GM10847 (cell line): ENCODE measurements around the gene HDAC10.

Source experiments
- POLR2A ChIP-seq: IDR thresholded peaks from 2 replicates; pipeline ENCODE4 v1.6.1; 2011; ENCODE audit not compliant: insufficient read length; ENCODE audit errors: extremely low read depth

Gene HDAC10

GRCh38 chr22:50277761-50278160 lies 26.7 kb upstream of the HDAC10 start:
- no peak for TF ChIP-seq POLR2A

GRCh38 chr22:50276143-50276542 lies 25.1 kb upstream of the HDAC10 start:
- TF ChIP-seq POLR2A = no peak

- TF ChIP-seq POLR2A = no peak
These were observed 24.4 kb upstream of the HDAC10 start for GRCh38 chr22:50275181-50276055.

- TF ChIP-seq POLR2A = no peak
These were observed 23.7 kb upstream of the HDAC10 start for GRCh38 chr22:50274771-50275170.

- TF ChIP-seq POLR2A = no peak
These were observed 23.2 kb upstream of the HDAC10 start for GRCh38 chr22:50274311-50274710.

- no peak for TF ChIP-seq POLR2A
These were observed 21.2 kb upstream of the HDAC10 start for GRCh38 chr22:50272044-50272802.

- TF ChIP-seq POLR2A = no peak
These were observed 20.5 kb upstream of the HDAC10 start for GRCh38 chr22:50271519-50271970.

- TF ChIP-seq POLR2A = no peak
These were observed 19.8 kb upstream of the HDAC10 start for GRCh38 chr22:50270666-50271394.

GRCh38 chr22:50269970-50270665 lies 19.1 kb upstream of the HDAC10 start, which contains the start of gene MAPK11:
Gene MAPK11, minus strand, starts transcription at chr22:50270380. Its CDS starts 88 bp downstream, at chr22:50270292.
- no peak for TF ChIP-seq POLR2A

GRCh38 chr22:50269573-50269969 lies 18.5 kb upstream of the HDAC10 start:
- TF ChIP-seq POLR2A = no peak

GRCh38 chr22:50268655-50269113 lies 17.6 kb upstream of the HDAC10 start:
- TF ChIP-seq POLR2A = no peak

- TF ChIP-seq POLR2A = no peak
These were observed 16.7 kb upstream of the HDAC10 start for GRCh38 chr22:50267591-50268390.

GRCh38 chr22:50266994-50267393 lies 15.9 kb upstream of the HDAC10 start:
- no peak for TF ChIP-seq POLR2A
